Ishikawa (cell line): ENCODE data around the gene TMEM127.
A peak's percentile ranks its signal among the peaks of the same experiment; 100 is the strongest.

ENCODE experiments used
- CEBPB ChIP-seq: IDR thresholded peaks from 2 replicates; pipeline ENCODE4 v1.6.1; 2012
- CREB1 ChIP-seq: IDR thresholded peaks from 2 replicates; pipeline ENCODE4 v1.6.1; 2012; ENCODE audit warnings: low read depth
- EGR1 ChIP-seq: IDR thresholded peaks from 2 replicates; pipeline ENCODE4 v1.6.1; 2012
- EP300 ChIP-seq: IDR thresholded peaks from 2 replicates; pipeline ENCODE4 v1.6.1; 2012; ENCODE audit warnings: borderline replicate concordance
- MAX ChIP-seq: IDR thresholded peaks from 2 replicates; pipeline ENCODE4 v1.6.1; 2012
- NFIC ChIP-seq: IDR thresholded peaks from 2 replicates; pipeline ENCODE4 v1.6.1; 2012
- RAD21 ChIP-seq: IDR thresholded peaks from 2 replicates; pipeline ENCODE4 v1.6.1; 2012; ENCODE audit warnings: low read depth
- REST ChIP-seq: IDR thresholded peaks from 2 replicates; pipeline ENCODE4 v1.6.1; 2012; ENCODE audit warnings: low read depth, mild to moderate bottlenecking
- TAF1 ChIP-seq: IDR thresholded peaks from 2 replicates; pipeline ENCODE4 v1.6.1; 2012; ENCODE audit warnings: low read depth, mild to moderate bottlenecking
- TCF12 ChIP-seq: IDR thresholded peaks from 2 replicates; pipeline ENCODE4 v1.6.1; 2012; ENCODE audit warnings: low read depth
- TEAD4 ChIP-seq: IDR thresholded peaks from 2 replicates; pipeline ENCODE4 v1.6.1; 2012
- YY1 ChIP-seq: IDR thresholded peaks from 2 replicates; pipeline ENCODE4 v1.6.1; 2012; ENCODE audit warnings: low read depth
- ZBTB7A ChIP-seq: IDR thresholded peaks from 2 replicates; pipeline ENCODE4 v1.6.1; 2012; ENCODE audit warnings: low read depth
- TF ChIP-seq, protein P1 (sequence below): IDR thresholded peaks from 2 replicates; pipeline ENCODE4 v1.6.1; 2012

TMEM127 gene, protein sequence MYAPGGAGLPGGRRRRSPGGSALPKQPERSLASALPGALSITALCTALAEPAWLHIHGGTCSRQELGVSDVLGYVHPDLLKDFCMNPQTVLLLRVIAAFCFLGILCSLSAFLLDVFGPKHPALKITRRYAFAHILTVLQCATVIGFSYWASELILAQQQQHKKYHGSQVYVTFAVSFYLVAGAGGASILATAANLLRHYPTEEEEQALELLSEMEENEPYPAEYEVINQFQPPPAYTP

DNA sequence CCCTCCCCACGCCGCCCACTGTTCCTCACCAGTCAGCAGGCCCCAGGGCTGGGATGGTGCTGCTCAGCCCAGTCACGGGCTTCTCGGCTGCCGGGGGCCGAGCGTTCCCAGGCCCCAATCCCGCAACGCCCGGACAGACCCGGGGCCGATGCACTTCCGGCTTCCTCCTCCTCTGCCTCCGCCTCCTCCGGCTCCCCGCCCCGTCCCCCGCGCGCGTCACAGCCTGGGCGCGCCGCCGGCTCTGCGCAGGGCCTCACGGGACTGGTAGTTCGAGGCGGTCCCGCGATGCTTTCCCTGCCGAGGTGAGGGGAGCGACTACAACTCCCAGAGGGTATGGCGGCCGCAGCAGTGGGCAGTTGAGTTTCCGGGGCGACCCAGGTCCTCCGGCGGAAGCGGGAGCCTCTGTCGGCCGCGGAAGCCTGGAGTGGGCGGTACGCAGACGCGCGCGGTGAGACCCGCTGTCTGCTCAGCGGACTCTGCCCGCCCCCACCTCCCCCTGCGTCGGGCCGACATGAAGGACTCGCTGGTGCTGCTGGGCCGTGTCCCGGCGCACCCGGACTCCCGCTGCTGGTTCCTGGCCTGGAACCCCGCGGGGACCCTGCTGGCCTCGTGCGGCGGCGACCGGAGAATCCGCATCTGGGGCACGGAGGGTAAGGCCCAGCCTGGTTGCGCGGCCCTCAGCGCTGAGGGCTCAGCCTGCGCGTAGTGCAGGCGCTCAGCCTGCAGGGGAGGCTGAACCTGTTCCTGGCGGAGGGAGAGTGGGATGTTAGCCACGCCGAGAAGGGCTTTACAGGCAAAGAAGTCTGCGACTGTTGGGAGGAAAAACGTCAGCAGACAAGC is at the start of gene TMEM127, which contains the start of gene CIAO1:
Gene TMEM127 (minus strand): TSS at position 158 of the 840 bp plus-strand sequence. CDS start 616 bp downstream, outside the sequence.
Gene CIAO1 (plus strand): TSS at position 386 of the 840 bp plus-strand sequence. CDS start 126 bp downstream, at position 512.
- TF ChIP-seq TCF12 = peak; percentile 59; the same call in 1 of the 2 replicates
- TF ChIP-seq ZBTB7A = peak; percentile 51; the same call in 1 of the 2 replicates
- TF ChIP-seq MAX = peak; percentile 76
- peak; percentile 77 for TF ChIP-seq YY1
- TF ChIP-seq, protein P1, sequence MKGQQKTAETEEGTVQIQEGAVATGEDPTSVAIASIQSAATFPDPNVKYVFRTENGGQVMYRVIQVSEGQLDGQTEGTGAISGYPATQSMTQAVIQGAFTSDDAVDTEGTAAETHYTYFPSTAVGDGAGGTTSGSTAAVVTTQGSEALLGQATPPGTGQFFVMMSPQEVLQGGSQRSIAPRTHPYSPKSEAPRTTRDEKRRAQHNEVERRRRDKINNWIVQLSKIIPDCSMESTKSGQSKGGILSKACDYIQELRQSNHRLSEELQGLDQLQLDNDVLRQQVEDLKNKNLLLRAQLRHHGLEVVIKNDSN = no peak
- TF ChIP-seq TEAD4 = no peak
- peak; percentile 69 for TF ChIP-seq EGR1
- peak; percentile 74; the same call in 1 of the 2 replicates for TF ChIP-seq TAF1
- TF ChIP-seq CREB1 = peak; percentile 92

GRCh38 chr2:96315005-96315399 is 49.2 kb upstream of the TMEM127 start:
- TF ChIP-seq MAX (no peak), CEBPB (no peak), RAD21 (no peak), NFIC (no peak), TCF12 (no peak), ZBTB7A (no peak), REST (no peak), YY1 (no peak), TAF1 (no peak), EP300 (no peak)

GRCh38 chr2:96308248-96308647 is 42.5 kb upstream of the TMEM127 start:
- TF ChIP-seq NFIC (peak; percentile 40; the same call in 1 of the 2 replicates), TEAD4 (no peak)

DNA sequence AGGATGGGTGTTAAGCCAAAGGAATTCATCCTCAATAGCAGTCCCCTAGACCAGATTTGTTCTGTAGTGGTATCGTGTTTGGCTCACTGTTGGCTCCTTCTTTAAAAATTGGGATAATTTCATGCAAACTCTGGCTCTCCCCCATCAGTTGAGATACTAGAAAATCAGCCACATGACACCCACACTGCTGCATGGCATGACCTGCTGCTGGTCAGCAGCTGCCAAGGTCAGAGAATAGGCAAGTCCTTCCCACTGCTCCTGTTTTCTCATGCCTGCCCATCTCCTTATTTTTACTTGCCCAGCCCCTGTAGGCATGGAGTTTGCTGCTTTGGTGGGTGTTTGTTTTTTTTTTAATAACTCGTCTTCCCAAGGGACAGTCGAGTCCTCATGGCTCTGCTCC is 40.6 kb upstream of the TMEM127 start:
- TF ChIP-seq EGR1 = no peak
- no peak for TF ChIP-seq ZBTB7A
- no peak for TF ChIP-seq EP300
- TF ChIP-seq TCF12 = no peak
- no peak for TF ChIP-seq YY1
- TF ChIP-seq MAX = no peak

- TF ChIP-seq TAF1 (no peak), RAD21 (no peak), EP300 (no peak), NFIC (no peak), TCF12 (no peak), YY1 (no peak), REST (no peak), CEBPB (no peak), EGR1 (no peak), MAX (no peak), CREB1 (no peak), TEAD4 (no peak)
- TF ChIP-seq, protein P1 = no peak
Measured at GRCh38 chr2:96305979-96306308, 40.1 kb upstream of the TMEM127 start.
